GM19238 (cell line): ENCODE data around the gene KCNB1.

Source experiments
- DNase-seq: peaks from one replicate; pipeline ENCODE4 v3.0.0; 2011; ENCODE audit warnings: low spot score; ENCODE audit not compliant: insufficient read length

KCNB1 gene

DNA sequence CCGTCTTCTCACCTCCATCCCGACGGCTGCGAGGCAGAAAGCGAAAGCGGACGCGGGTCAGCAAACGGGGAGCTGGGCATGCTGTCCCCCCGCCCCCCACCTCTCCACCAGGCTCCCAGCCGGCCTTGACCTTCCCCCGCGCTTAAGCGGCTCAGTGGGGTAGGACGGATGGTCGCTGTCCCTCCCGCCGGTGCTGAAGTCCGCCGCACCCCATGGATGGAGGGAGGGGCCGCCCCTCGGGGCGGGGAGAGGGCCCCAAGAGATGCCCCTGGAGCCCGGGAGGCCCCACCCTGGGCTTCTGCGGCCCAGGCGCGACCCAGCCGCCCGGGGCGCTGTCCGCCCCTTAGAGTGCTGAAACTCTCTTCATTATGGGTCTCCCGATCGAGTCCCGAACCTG, at the start of gene KCNB1:
Gene KCNB1 (minus strand): TSS at position 48 of the 397 bp plus-strand sequence. CDS start 188 bp downstream, outside the sequence.
- peak; percentile 37 for DNase-seq

DNA sequence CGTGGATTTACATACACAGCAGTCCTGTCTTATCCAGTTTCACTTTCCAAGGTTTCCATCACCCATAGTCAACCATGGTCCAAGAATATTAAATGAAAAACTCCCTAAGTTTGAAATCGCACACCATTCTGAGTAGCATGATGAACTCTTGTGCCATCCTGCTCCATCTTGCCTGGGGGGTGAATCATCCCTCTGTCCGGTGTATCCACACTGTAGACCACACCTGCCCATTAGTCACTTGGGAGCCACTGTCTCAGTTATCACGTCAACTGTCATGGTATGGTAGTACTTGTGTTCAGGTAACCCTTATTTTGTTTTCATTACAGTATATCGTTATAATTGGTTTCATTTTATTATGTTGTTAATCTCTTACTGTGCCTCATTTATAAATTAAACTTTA, 47.0 kb upstream of the KCNB1 start:
- DNase-seq, result no peak

DNA sequence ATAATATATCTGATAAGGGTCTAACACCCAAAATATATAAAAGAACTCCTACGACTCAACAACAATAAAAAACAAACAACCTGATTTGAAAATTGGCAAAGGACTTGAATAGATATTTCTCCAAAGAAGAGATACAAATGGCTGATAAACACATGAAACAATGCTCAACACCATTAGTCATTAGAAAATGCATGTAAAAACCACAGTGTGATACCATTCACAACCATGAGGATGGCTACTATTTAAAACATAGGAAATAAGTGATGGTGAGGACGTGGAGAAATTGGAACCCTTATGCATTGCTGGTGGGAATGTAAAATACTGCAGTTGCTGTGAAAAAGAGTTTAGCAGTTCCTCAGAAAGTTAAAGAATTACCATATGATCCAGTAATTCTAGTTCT, 44.1 kb upstream of the KCNB1 start:
- no peak for DNase-seq

GRCh38 chr20:49526056-49526455, 43.6 kb upstream of the KCNB1 start:
- no peak for DNase-seq

GRCh38 chr20:49523767-49524360, 41.4 kb upstream of the KCNB1 start:
- DNase-seq, result no peak

DNA sequence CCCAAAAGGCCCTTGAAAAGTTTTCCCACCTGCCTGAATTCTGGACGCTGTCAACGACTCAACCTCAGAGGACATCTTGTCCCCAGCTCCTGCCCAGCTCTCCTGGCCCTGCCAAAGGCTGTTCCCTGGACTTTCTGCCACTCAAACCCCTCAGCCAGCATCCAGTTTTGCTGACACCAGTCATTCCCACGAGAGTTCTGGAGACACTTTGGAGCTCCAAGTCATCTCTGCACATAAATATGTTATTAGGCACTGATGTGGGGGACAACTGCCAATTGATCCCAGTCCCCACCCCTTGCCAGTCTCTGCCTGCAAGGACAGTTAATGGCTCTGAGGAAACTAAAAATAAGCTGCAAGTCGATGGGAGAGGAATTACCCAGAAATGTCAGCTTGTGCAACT, 38.9 kb upstream of the KCNB1 start:
- no peak for DNase-seq

DNA sequence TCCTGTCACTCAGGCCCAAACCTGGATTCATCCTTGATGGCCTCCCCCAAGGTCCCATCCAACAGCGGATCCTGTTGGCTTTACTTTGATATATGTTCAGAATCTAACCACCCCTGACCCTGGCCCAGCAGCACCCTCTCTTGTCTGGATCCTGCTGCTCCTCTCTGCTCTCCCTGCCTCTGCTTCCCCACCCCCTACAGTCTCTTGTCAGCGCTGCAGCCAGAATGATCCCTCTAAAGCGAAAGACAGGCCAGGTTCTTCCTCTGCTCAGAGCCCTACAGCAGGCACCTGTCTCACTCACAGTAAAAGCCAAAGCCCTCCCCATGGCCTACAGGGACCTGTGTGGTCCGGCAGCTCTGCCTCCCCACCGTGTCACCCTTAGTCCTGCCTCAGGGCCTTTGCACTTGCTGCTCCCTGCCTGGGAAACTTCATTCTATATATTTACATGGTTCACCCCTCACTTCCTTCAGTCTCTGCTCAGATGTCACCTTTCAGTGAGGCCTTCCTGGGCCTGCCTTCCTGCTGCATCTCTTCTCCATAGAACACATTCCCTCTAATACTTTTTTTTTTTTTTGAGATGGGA, 37.4 kb upstream of the KCNB1 start:
- no peak for DNase-seq

- DNase-seq, result no peak
These were observed 36.8 kb upstream of the KCNB1 start for GRCh38 chr20:49519212-49519712.

DNA sequence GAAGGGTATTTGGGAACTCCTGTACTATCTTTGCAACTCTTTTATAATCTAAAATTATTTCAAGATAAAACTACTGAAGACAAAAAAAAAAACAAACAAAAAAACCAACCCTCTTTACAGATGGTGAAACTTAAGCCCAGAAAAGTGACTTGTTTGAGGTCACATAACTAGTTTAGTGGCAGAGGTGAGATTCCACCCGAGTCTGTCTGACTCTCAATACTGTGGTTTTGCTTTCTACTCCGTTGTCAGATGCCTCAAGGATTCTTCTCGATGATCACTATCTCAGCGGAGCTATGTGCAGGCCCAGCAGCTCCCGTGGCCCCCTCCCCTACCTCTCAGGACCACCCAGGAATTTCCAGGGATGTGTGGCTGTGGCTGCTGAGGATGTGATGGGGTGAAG, 36.1 kb upstream of the KCNB1 start:
- no peak for DNase-seq

DNA sequence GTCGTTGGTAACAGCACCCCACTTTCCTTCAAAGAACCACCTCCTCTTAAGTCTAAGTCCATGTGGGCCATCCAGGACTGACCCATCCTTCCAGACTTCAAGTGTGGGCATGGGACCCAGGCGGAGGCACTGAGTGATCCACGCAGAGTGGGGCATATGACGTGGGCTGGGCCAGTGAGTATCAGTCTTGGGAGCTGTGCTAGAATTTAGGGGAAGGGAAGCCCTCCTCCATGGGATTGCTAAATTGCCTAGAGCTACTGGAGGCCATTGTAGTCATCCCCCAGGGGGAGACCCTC, 35.3 kb upstream of the KCNB1 start:
- DNase-seq, result no peak

- no peak for DNase-seq
These were observed 34.7 kb upstream of the KCNB1 start for GRCh38 chr20:49516916-49517804.

- no peak for DNase-seq
These were observed 33.1 kb upstream of the KCNB1 start for GRCh38 chr20:49515586-49515985.

GRCh38 chr20:49513517-49513916, 31.0 kb upstream of the KCNB1 start:
- no peak for DNase-seq

- DNase-seq, result no peak
These were observed 30.5 kb upstream of the KCNB1 start for GRCh38 chr20:49513009-49513408.

- no peak for DNase-seq
These were observed 29.5 kb upstream of the KCNB1 start for GRCh38 chr20:49511788-49512525.

DNA sequence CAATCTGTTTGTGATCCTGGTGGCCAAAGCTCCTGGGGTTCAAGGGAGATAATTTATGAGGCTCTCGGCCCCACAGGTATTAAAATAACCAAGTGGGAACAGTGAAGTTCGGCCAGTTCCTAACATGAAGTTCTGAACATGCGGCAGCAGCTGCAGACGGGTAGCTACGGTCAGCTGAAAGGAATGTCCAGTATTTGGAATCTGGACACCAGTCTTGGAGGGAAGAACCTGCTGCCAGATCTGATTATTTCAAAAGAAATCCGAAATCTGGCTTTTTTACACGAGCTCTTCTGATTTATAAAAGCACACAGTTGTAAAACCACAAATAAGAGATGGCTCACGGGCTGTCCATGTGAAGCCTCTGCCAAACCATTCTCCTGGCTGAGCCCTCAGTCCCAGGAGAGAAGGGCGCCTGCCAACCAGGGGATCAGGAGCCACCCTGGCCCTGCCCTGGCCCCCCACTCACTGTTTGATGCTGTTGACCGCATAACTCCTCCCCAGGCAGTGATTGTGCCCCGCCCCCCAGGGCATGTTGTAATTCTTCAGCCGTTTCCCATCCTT, 28.2 kb upstream of the KCNB1 start:
- DNase-seq, result no peak

DNA sequence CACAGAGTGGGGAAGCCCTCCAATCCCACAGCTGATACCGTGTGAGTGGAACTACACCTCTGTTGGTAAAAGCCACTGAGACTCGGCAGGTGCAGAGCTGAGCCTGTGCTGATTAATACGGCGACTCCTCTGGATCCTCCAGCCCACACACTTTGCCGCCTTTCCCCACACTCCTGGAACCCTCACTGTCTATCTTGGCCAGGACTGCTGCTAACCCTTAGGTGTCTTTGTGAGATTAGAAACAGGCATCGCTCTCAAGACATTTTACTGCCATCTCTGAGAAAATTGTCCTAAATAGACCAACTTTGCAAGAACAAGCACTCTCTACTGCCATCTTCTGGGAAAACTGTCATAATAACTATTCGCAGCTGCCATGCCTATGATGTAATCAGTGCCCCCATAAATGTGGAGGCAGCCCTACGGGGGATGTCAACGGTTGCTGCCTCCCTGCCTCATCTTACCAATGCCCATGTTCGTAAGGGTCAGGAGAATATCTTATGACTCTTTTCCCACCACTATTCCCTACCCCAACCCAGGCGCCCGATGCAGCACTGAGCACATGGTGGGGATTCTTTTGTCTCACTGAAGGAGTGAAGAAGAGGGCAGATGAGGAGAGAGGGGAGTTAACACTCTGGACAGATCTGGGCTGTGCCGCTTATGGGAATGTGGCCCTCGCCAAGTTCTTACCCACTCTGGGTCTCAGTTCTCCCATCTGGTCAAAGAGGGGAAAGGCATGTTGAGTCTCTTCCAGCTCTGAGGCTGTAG, 26.1 kb upstream of the KCNB1 start:
- DNase-seq, result no peak

- DNase-seq, result no peak
These were observed 25.4 kb upstream of the KCNB1 start for GRCh38 chr20:49507741-49508434.

- no peak for DNase-seq
These were observed 23.1 kb upstream of the KCNB1 start for GRCh38 chr20:49505518-49505917.

DNA sequence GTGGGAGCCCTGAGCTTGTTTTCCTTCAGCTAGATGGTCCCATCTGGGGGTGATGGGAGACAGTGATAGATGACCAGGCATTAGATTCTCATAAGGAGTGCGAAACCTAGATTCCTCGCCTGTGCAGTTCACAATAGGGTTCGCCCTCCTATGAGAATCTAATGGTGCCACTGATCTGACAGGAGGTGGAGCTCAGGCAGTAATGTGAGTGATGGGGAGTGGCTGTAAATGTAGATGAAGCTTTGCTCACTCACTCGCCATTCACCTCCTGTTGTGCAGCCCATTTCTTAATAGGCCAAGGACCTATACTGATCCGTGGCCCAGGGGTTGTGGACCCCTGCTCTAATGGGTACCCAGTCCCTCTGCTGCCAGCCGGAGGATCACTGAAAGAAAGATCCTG, 20.7 kb upstream of the KCNB1 start:
- DNase-seq, result no peak
